HG03196 (cell line): ENCODE results near the gene CCDC3.
"Not testable (repeated sequence)": the region's sequence is repeated elsewhere in the genome, so short reads cannot be mapped to it uniquely, and the experiment has no call there.

Source experiments
- ATAC-seq: cut with Tn5 transposase; IDR thresholded peaks from one replicate; pipeline ENCODE4 v1.9.1; 2021; ENCODE audit not compliant: unreplicated experiment

CCDC3 gene

DNA sequence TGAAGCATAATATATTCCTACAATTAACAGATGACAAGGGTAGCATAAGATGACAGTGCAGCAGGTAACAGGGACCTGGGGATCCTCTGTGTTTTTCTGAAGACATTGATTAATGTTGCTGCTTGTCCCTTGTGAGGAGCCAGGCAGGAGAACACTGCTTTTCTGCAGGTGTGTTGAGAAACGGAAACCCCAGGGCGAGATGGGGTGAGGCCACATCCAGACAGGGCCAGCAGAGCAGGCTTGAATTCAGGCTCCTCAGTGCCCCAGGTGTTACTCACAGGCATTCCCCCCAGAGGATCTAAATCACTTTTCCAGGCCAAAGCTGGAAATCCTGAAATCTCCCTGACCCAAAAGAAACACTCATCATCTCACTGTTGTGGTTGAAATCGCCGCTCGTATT is 105.3 kb downstream of the CCDC3 start:
- no peak for ATAC-seq

DNA sequence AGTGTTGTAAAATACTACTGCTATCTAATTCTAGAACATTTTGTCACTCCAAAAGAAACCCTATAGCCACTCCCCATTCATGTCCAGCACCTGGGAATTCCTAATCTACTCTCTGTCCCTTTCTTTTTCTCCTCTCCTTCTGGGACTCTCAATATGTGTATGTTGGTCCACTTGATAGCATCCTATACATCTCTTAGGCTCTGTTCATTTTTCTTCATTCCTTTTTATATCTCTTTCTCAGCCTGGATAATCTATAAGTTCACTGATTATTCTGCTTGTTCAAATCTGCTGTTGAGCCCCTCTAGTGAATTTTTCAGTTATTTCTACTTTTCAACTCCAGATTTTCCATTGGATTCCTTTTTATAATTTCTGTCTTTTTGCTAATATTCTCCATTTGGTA is 108.6 kb downstream of the CCDC3 start:
- ATAC-seq, result no peak

DNA sequence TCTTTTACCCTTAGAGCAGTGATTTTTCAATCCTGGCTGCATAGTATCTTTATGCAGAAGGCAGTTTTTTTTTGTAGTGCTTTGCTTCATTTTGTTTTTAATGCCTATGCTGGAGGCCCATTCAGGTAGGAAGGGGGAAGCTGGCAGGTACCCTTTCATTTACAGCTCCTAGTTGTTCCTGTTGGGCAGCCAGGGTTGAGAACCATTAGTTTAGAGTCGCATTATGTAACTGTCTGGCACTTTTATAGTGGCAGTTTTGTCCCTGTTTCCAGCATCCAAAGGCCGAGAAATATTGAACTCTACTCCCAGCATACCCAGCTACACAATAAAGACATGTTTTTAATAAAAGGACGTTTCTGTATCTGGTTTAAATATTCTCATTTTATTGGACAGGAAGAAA is 110.6 kb downstream of the CCDC3 start:
- ATAC-seq, result no peak

DNA sequence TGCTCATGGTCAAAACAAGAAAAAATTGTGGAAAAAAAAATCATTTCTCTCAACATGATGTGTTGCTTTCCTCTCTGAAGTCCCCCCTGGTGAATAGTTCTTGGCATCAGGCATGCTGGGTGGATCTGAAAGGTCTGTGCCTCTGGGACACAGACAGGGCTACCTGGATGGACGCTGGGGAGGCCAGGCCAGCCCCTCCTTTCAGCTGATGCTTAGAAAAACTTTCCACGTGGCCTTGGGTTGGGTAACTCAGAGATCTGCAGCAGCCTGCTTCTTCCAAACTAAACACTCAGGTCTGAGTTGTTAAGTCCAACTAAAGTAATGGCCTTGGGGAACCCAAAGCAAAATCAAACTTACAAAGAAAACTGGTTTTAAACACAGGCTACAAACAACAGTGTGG is 113.0 kb downstream of the CCDC3 start:
- no peak for ATAC-seq

DNA sequence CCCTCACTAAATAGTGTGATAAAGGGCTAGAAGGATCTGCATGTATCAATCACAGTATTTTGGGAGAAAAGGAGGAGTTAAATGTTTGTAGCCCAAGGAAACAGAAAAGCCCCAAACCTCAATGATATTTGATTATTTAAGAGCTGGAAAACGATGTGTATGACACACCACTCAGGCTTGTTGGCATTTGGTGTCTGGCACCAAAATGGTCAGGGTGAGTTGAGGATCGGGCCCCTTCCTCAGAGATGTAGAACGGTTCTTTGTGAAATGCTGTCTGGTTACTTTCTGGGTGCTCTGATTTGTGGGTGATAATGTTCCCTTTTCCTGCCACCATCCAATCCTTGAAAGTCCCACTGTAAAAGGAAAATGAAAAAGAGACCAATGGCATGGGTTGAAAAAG is 113.7 kb downstream of the CCDC3 start:
- no peak for ATAC-seq

DNA sequence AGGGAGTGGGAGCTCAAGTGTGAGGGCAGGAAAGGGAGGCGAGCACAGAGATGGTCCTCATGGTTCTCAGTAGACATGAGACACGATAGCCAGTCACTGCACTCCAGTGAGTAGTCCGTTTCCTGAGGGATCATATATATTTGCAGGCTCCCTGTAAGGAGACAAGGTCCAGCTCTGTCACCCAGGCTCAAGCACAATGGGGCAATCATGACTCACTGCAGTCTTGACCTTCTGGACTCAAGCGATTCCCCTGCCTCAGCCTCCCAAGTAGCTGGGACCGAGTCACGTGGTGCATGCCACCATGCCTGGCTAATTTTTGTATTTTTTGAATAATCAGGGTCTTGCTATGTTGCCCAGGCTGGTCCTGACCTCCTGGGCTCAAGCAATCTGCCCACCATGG is 116.7 kb downstream of the CCDC3 start:
- no peak for ATAC-seq

DNA sequence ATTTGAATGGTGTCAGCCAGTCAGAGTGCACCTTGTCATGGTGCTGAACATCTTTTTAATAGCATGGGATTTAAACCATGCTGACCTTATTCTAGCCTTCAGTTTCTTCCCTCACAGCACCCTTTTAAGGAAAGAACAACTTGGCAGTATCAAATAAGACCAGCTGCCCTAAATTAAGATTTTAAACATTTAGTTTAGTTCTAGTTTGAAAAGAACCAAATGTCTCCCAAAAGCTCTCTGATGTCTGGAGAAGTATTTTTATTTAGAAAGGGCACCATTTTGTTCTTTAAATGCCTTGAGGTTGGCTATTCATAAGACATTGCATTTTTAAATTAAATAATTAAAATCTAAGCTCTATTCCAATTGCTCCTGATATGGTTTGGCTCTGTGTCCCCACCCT is 121.1 kb downstream of the CCDC3 start:
- no peak for ATAC-seq

DNA sequence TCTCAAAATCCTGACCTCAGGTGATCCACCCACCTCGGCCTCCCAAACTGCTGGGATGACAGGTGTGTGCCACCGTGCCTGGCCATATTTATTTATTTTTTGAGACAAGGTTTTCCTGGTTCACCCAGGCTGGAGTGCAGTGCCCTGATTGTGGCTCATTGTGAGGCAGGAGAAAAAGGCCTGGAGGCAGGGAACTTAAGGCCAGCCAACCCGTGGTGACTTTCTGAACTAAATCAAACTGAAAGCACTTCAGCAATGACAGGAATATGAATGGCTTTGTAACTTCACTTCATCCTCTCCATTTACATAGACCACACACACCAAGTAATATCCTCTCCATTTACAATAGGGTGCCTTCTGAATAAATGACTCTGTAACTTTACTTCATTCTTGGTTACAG is 124.4 kb downstream of the CCDC3 start:
- ATAC-seq, result no peak

DNA sequence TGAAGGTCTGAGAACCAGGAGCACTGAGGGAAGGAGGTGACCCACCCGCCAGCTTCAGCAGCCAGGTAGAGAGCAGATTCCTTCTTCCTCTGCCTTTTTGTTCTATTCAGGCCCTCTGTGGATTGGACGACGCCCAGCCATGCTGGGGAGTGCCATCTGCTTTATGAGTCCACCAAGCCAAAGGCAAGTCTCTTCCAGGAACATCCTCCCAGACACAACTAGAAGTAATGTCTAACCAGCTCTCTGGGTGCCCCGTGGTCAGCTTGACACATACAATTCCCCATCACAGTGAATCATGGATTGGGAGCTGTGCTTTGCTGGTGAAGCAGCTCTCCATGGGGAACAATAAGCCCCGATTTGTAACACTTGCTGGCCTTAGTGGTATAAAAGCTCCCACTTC is 125.2 kb downstream of the CCDC3 start:
- no peak for ATAC-seq

DNA sequence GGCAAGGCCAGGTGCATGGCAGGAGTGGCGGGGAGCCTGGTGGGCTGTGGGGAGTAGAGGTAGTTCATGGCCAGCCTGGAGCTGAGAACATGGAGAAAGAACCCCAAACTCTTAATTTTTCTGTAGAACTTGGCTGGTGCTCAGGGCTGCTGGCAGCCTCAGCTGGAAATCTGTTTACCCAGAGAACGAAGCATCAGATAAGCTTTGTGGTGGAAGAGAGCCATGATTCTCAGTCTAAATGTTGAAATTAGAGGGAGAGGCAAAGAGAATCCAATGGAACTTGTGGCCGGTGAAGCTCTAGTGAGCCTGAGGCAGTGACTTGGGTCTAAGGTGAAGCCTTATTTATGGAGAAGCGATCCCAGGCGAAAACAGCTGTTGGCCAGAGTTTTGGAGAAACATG is 126.4 kb downstream of the CCDC3 start:
- no peak for ATAC-seq

DNA sequence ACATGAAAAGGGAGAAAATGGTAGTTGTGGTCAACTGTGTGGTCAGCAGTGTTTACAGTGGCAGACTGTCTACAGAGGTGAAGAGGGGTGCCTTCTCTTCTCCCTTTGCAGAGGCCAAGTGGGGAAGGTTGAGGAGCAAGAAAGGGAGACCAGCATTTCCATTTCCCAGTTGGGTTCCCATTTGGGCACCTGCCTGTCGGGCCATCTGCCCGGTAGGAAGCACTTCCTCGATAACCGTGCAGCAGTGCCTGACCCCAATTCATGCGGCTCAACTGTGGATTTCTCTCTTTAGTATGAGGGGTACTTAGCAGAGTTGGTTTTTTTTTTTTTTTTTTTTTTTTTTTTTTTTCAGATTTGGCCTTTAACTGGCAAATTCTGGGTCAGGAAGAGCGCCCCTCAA is 127.0 kb downstream of the CCDC3 start:
- ATAC-seq, result no peak

DNA sequence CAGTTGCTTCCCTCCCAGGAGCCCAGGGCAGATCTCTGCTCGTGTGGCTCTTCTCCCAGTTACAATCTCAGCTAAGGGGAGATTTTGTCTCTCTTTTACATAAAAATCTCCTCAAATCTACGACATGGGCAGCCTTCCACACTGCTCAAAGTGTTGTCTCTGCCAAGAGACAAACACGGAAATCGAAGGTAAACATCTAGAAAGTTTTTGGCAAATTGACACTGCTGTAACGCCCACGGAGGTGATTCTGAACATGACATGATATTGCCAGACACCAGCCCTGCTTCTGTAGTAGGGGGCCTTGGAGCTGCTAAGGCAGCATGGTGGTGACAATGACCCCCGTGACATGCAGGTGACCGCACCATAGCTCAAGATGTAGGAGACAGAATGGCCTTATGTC is 128.3 kb downstream of the CCDC3 start:
- no peak for ATAC-seq

DNA sequence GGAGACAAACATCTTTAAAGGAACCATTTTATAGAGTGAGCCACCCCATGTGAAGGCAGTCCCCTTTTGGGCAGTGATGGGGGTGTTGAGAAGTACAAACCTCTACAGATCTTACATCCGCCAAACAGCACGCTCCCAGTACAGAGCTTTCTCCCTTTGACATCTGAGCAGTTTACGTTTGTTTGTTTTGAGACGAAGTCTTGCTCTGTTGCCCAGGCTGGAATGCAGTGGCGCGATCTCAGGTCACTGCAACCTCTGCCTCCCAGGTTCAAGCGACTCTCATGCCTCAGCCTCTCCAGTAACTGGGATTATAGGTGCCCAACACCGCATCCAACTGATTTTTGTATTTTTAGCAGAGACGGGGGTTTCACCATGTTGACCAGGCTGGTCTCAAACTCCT is 128.9 kb downstream of the CCDC3 start:
- no peak for ATAC-seq

DNA sequence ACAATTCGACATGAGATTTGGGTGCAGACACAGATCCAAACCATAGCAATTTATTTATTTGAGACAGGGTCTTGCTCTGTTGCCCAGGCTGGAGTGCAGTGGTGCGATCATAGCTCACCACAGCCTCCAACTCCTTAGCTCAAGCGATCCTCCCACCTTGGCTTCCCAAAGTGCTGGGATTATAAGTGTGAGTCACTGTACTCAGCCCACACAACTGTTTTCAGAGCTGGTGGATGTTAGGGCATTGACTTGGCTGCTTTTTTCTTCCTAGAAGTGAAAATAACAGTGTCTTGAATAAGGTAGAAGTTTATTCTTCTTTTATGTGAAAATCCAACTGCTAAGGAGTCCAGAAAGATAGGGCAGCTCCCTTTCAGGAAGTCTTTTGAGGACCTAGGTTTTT is 132.1 kb downstream of the CCDC3 start:
- ATAC-seq, result no peak

DNA sequence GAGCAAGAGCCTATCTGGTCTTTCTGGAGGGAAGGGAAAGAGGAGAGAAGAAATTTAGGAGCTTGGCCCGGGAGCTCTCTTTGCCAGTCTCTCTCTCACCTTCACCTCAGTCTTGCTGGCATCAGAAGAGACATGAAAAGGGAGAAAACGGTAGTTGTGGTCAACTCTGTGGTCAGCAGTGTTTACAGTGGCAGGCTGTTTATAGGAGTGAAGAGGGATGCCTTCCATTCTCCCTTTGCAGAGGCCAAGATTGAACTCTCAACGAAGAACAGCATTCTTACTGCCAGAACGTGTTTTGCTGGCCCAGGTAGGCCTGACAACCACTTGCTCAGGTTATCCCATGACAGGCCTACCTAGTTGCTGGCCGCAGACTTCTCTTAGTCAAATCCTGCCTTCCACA is 133.3 kb downstream of the CCDC3 start:
- no peak for ATAC-seq

DNA sequence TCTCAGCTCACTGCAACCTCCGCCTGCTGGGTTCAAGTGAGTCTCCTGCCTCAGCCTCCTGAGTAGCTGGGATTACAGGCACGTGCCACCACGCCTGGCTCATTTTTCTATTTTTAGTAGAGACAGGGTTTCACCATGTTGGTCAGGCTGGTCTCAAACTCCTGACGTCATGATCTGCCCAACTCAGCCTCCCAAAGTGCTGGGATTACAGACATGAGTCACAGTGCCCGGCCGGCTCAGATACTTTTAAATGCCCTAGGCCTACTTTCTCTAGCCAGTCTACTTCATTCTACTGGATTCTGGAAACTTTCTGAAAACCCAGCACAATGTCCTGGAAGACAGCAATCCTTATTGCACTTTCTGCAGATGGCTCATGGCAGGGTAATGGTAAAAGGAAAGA is 136.0 kb downstream of the CCDC3 start:
- not testable (repeated sequence) for ATAC-seq

DNA sequence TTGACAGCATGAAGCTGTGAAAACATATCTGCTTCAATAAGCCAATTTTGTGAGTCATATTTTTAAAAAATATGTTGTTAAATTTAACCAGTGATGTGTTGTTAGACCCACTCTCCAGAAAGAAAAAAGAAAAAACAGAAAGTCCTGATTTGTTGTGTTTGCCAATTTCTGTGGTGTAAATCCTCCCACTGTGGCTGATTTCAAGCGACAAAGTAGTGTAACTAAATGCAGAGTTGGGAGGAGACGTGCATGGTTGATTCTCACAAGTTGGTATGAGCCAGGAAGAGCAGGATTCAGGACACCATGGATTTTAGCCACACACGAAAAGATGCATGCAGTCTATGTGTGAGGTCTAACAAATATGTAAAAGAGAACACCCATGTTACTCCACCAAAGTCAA is 139.1 kb downstream of the CCDC3 start:
- no peak for ATAC-seq

DNA sequence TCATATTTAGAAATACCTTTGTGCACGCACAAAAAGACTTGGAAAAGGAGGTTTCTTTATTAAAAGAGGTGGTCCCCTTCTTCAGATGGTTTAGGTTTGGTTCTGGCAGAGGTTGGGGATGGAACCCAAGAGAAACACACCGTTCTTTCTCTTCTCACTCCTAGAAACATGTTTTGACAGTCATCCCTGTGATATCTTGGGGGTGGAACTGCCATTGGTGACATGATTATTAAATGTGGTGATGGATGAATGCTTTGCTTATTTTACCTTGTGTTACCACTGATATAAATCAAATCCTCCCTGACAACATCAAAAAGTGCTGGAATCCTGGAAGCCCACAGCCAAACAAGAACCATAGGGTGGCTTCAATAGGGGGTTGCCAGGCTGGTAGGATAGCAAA is 146.5 kb downstream of the CCDC3 start:
- no peak for ATAC-seq

DNA sequence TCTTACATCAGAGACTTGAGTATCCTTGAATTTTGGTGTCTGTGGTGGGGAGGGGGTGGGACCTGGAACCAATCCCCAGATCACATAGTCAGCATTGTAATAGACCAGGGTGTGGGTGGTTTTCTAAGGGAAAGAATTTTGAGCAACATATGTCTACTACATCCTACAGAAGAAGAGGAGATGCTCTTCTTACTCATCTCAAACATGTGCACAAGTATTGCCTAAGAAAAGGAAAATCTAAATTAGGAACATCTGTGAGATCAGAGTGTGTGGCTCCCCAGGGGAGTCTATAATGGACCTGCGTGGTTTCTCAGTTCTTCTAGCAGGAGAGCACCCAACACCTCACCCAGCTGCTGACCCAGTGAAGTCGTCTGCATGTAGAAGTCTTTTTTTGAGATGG is 148.8 kb downstream of the CCDC3 start:
- no peak for ATAC-seq

DNA sequence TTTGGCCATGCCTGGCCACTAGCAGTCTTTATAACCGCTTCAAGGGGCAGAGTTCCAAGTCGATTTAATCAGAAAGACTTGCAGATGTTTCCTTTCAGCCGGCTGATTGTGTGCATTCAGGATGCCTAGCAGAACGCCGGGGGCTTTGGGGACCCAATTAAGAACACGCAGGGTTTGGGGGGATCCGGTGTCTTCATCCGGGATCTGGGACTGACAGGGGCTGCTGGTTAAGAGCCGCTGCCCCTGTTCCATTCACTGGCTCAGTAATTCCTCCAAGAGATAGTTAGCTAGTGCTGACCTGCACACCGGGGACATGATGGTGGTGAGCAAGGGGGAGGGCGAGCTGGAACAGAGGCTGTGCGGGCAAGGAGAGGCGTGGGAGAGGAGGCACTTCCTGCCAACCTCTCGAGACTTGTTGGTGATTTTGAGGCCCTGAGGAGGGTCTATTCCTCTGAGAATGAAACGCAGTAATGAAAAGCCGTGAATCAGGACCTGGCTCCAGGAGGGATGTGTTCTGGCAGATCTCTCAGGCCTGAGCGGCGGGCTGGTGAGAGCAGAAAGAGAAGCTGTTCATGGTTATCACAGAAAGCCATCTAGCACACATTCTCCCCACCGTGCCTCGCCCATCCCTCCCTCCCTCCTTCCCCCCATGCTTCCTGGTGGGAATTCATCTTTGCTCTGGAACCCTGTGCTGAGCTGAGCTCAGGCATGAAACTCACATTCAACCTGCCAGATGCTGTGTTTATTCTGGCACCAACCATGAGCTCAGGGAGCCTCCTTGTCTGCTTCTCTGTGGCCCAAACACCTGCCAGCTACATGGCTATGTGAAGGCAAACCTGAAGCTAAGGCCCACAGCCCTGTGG is 152.0 kb downstream of the CCDC3 start:
- no peak for ATAC-seq

DNA sequence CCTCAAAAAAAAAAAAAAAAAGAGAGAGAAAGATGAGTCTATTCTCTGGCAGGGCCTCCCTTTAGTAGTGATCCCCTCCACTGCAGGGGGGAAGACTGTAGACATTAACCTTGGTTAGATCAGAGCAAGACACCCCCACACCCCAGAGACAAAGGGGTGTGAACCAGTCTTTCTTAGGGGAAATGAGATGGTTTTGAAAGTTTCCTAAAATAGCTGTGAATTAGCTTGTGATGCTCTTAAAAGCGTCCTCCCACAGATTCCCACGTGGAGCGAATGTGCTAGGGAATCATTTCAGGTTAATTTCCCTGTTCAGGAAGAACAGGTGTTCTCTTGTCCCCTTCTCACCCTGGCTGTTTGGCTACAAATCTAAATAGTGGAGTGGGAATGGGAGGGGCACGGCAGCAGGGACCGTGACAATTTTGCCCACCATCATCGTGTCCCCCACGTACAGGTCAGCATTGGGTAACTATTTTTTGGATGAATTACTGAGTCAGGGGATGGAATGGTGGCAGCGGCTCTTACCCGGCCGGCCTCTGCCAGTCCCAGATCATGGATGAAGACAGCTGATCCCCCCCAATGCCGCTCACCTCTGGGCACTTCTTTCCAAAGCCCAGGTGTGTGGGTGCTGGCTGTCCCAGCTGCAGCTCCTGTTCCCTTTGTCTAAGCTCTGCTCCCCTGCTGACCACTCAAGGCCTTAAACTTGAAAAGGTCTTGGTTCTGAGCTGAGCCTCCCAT is 152.9 kb downstream of the CCDC3 start:
- no peak for ATAC-seq

DNA sequence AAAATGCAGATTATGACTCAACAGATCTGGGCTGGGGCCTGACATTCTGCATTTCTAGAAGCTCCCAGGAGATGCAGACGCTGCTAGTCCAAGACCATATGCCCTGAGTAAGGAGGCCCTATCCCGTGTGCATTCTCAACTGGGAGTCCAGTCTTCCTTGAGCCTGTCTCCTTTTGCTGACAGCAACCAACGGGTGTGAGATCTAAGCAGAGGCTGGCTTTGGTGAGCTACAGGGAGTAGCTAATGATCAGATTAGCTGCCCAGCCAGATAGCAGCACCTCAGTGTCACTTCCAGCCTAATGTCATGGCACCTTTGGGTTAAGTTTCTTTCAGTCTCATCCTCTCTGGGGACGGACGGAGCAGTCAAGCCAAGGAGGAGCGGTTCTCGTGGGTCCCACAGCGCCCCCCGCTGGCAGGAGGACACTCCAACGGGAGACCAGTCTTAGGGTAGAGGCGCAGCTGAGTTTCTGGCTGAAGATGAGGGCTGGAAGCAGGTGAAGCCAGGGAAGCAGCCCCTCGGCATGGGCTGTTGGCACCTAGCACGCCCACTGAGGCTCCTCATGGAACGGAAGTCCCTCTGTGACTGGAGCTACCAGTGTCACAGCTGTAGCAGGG is 154.0 kb downstream of the CCDC3 start:
- ATAC-seq, result no peak
